Measurements from ENCODE around the gene SLC22A5.

- TF ChIP-seq POLR2AphosphoS5 (IDR thresholded peaks at IDR 0.05; ENCODE audit: low read depth, low read length), result no peak
- TF ChIP-seq REST (IDR thresholded peaks at IDR 0.05; ENCODE audit: insufficient read depth in 1 of 2, low read depth in 2 of 2, low read length in 2 of 2), result no peak
- TF ChIP-seq SIN3A (IDR thresholded peaks at IDR 0.05; ENCODE audit: borderline replicate concordance, insufficient read depth, low read length), result no peak
These were observed 22.4 kb downstream of the SLC22A5 start for GRCh38 chr5:132391870-132392269.
